Calu3 (cell line): ENCODE results near the gene PBX3. TPM values are rescaled to one million over a fixed set of nuclear protein-coding genes. Genes with fewer than 3 reads are reported as not detected.

Experiments
- BruUV-seq: library from RNA; stranded (reverse); fragments of 400-500 nt; replicated peaks from 2 replicates; lab custom pipeline; 2021; lab: Mats Ljungman, UMichigan
- CTCF ChIA-PET: fragments of 300-600 bp; sonication (Branson Sonifier 250); formaldehyde crosslinking; loops from one replicate; lab custom pipeline; 2022; ENCODE audit warnings: antibody characterized with exemption; lab: Charles Lee
- DNase-seq: peaks from one replicate; pipeline ENCODE4 v3.0.0; 2022
- H3K27ac Mint-ChIP-seq: one replicate; pipeline ENCODE4 v1.8.0; 2022; ENCODE audit warnings: mixed read lengths; ENCODE audit not compliant: unreplicated experiment
- H3K27me3 Mint-ChIP-seq: one replicate; pipeline ENCODE4 v1.8.0; 2022; ENCODE audit warnings: mixed read lengths; ENCODE audit not compliant: unreplicated experiment
- H3K36me3 Mint-ChIP-seq: one replicate; pipeline ENCODE4 v1.8.0; 2022; ENCODE audit warnings: mild to moderate bottlenecking, moderate library complexity, mixed read lengths; ENCODE audit not compliant: insufficient read depth, unreplicated experiment
- H3K4me1 Mint-ChIP-seq: one replicate; pipeline ENCODE4 v1.8.0; 2022; ENCODE audit warnings: mild to moderate bottlenecking, low read depth, mixed read lengths; ENCODE audit not compliant: unreplicated experiment
- H3K4me3 Mint-ChIP-seq: one replicate; pipeline ENCODE4 v1.8.0; 2022; ENCODE audit warnings: mild to moderate bottlenecking, low read depth, moderate library complexity, mixed read lengths; ENCODE audit not compliant: unreplicated experiment
- H3K9me3 Mint-ChIP-seq: one replicate; pipeline ENCODE4 v1.8.0; 2022; ENCODE audit warnings: low read depth, mixed read lengths; ENCODE audit not compliant: unreplicated experiment
- intact Hi-C: fragments of 100-400 bp; cut with micrococcal nuclease; formaldehyde crosslinking; loops from one replicate; pipeline ENCODE4 v1.10.0; 2022; ENCODE audit not compliant: unreplicated experiment
- total RNA-seq: library from RNA; stranded (reverse); gene quantifications from 2 replicates; pipeline ENCODE4 v1.2.3, GENCODE V29; 2022
- TF ChIP-seq, protein P1 (sequence below): fragments of 200-600 bp; IDR thresholded peaks from one replicate; pipeline ENCODE4 v1.8.0; 2022; ENCODE audit warnings: antibody characterized with exemption; ENCODE audit not compliant: unreplicated experiment

Gene PBX3
- total RNA-seq, 1 experiment from 2014 or later = 8.0 TPM

DNA sequence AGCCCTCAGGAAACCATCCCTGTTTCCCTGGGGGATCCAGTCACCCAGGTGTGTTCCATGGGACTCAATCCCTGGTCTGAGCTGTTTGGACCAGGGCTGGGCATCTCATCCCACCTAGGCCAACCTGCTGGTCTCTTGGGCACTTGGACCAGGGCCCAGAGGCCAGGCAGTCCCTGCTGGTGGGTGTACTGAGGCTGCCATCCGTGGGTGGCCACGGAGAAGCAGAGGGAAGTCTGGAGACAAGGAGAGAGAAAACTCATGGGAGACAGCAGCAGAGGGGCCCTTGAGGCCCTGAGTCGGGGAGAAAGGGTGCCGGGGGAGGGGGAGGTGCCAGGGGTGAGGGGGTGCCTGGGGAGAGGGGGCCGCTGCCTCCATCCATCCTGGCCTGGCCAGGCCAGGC is 247.8 kb downstream of the PBX3 start:
- H3K27me3 Mint-ChIP-seq = peaks cover 24% of the 10 kb centered on the region
- DNase-seq = no peak
- H3K36me3 Mint-ChIP-seq = no peaks in the 10 kb centered on the region
- TF ChIP-seq, protein P1, sequence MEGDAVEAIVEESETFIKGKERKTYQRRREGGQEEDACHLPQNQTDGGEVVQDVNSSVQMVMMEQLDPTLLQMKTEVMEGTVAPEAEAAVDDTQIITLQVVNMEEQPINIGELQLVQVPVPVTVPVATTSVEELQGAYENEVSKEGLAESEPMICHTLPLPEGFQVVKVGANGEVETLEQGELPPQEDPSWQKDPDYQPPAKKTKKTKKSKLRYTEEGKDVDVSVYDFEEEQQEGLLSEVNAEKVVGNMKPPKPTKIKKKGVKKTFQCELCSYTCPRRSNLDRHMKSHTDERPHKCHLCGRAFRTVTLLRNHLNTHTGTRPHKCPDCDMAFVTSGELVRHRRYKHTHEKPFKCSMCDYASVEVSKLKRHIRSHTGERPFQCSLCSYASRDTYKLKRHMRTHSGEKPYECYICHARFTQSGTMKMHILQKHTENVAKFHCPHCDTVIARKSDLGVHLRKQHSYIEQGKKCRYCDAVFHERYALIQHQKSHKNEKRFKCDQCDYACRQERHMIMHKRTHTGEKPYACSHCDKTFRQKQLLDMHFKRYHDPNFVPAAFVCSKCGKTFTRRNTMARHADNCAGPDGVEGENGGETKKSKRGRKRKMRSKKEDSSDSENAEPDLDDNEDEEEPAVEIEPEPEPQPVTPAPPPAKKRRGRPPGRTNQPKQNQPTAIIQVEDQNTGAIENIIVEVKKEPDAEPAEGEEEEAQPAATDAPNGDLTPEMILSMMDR = no peak
- BruUV-seq = no TSS peak
- H3K9me3 Mint-ChIP-seq = no peaks in the 10 kb centered on the region
- CTCF ChIA-PET = no interaction called here
- H3K4me1 Mint-ChIP-seq = no peaks in the 10 kb centered on the region
- H3K4me3 Mint-ChIP-seq = no peak overlapping the region
- no peak overlapping the region for H3K27ac Mint-ChIP-seq
- intact Hi-C loops = no loop called here

DNA sequence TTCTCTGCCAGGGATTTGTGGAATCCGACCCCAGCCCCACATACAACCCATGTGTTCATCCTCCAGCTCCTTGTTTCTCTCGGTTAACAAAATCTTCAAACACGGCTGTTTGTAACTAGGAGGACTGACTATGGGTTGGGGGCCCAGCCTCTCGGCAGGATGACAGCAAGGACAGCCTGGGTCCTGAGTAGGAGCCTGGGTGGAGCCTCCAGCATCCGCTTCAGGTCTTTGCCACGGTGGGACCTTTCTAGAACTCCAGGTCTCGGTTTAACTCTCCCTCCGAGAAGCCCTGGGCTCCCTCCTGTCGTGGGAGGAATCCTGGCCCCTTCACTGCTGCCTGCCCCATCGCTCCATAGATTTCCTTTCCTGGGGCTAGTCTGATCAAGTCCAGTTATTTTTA is 248.5 kb downstream of the PBX3 start:
- Mint-ChIP-seq H3K27ac (no peak overlapping the region), H3K9me3 (no peaks in the 10 kb centered on the region), H3K4me3 (no peak overlapping the region), H3K36me3 (no peaks in the 10 kb centered on the region), H3K27me3 (peaks cover 31% of the 10 kb centered on the region), H3K4me1 (no peaks in the 10 kb centered on the region)
- CTCF ChIA-PET = no interaction called here
- no TSS peak for BruUV-seq
- DNase-seq = no peak
- intact Hi-C loops = no loop called here
- TF ChIP-seq, protein P1 = no peak

DNA sequence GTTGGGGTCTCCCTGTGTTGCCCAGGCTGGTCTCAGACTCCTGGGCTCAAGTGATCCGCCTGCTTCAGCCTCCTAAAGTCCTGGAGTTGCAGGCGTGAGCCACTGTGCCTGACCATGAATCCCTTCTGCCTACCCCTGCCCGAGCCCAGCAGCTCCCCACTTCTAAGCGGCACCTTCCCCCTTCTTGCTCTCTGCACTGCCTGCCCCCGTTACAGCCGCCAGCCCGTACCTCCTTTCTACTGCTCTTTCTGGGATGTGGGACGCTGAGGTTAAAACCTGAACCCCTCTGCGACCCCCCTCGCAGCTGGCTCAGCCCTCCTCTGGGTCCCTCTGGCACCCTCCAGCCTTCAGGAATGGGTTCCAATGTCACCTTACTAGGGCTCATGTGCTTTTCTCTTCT is 249.6 kb downstream of the PBX3 start:
- no peak overlapping the region for H3K4me3 Mint-ChIP-seq
- no peak overlapping the region for H3K27ac Mint-ChIP-seq
- CTCF ChIA-PET = no interaction called here
- TF ChIP-seq, protein P1 = no peak
- H3K27me3 Mint-ChIP-seq = peaks cover 37% of the 10 kb centered on the region
- no TSS peak for BruUV-seq
- H3K9me3 Mint-ChIP-seq = no peaks in the 10 kb centered on the region
- H3K4me1 Mint-ChIP-seq = no peaks in the 10 kb centered on the region
- intact Hi-C loops = no loop called here
- H3K36me3 Mint-ChIP-seq = no peaks in the 10 kb centered on the region
- DNase-seq = no peak

DNA sequence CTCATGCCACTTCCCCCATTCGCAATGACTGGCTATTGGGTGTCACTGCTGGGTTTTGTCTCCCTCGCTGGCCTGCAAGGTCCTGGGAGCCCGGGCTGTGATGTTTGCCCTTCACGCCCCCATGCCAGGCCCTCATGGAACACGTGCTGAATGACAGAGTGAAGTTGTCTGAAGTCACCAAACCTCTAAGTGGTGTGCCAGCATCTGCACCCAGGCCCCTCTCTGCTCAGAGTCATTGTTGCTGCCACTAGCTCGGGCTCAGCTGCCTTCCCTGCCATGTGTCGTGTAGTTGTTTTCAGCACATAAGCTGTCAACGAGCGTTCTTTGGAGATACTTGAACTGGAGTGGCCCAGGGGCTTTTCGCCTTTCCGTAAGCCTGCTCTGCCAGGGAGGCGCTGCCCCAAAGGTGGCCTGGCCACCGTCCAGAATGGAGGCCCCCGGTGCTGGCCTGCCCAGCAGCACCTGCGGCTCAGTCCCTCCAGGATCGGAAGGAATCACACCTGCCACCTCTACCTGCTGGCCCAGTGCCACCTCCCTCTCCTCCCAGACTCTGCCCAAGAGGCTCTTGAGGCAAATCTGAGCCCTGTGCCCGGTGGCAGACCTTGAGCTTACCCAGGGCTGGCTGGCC is 250.1 kb downstream of the PBX3 start:
- Mint-ChIP-seq H3K36me3 (no peaks in the 10 kb centered on the region), H3K9me3 (no peaks in the 10 kb centered on the region), H3K27me3 (peaks cover 37% of the 10 kb centered on the region), H3K4me1 (no peaks in the 10 kb centered on the region), H3K4me3 (no peak overlapping the region), H3K27ac (no peak overlapping the region)
- intact Hi-C loops = no loop called here
- DNase-seq = no peak
- BruUV-seq = no TSS peak
- CTCF ChIA-PET = no interaction called here
- TF ChIP-seq, protein P1 = no peak
